GM12891 (cell line): ENCODE data around the gene PHF2.

Experiments
- POLR2A ChIP-seq: IDR thresholded peaks from 2 replicates; pipeline ENCODE4 v1.6.1; 2011; ENCODE audit warnings: low read depth, low read length, control low read depth
- POLR2AphosphoS5 ChIP-seq: IDR thresholded peaks from 2 replicates; pipeline ENCODE4 v1.6.1; 2011; ENCODE audit warnings: low read depth, low read length, control low read depth
- TAF1 ChIP-seq: IDR thresholded peaks from 2 replicates; pipeline ENCODE4 v1.6.1; 2011; ENCODE audit warnings: low read depth, low read length, control low read depth

DNA sequence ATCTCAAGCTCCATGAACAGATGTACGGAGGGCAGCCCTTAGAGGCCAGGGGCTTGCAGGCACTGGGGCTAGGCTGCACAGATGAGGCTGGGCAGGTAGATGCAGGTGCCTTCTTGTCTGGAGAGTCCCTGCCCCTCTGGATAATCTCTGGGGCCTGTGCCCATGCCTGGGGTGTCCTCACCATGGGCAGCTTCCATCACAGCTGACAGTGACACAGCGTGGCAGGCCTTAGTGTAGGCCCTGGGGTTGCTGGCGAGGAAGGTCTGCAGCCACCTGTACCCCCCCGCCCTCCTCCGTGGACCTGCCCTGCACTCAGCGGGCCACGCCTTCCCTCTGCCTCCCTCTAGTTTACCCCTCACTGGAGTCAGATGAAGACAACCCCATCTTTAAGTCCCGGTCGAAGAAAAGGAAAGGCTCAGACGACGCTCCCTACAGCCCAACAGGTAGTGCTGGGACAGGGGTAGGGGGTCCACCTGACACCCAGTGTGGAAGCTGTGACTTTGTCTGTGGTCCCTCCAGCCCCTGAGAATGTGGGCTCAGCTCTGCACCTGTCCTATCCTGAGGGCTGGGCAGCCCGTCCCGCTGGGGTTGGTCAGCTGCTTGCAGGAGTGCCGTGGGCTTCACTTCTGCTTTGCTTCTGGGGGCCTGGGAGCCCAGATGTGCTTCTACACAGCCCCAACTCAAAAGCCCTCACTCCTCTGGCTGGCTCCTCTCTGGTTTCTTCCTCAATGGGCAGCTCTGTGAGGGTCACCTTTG is 98.4 kb downstream of the PHF2 start:
- no peak for TF ChIP-seq POLR2A
- no peak for TF ChIP-seq POLR2AphosphoS5
- TF ChIP-seq TAF1 = no peak
